Erythroblast (primary cell): ENCODE measurements around the gene MAPRE2.

Experiments
- GATA1 ChIP-seq: IDR thresholded peaks from 2 replicates; pipeline ENCODE4 v1.6.1; 2011; ENCODE audit warnings: low read depth, mild to moderate bottlenecking, control low read depth, low read length, moderate library complexity
- POLR2A ChIP-seq: IDR thresholded peaks from 2 replicates; pipeline ENCODE4 v1.6.1; 2011; ENCODE audit warnings: mild to moderate bottlenecking, low read length

- TF ChIP-seq POLR2A: no peak
- TF ChIP-seq GATA1: no peak
Measured at GRCh38 chr18:35104391-35105051, 63.3 kb downstream of the MAPRE2 start.
